DOHH2 (cell line): Measurements from ENCODE around the gene DTX4.
A peak's percentile ranks its signal among the peaks of the same experiment; 100 is the strongest.

ENCODE experiments used
- H3F3A ChIP-seq: fragments of 200-600 bp; sonication (generic), shearing (Covaris generic); 2 replicates; pipeline ENCODE4 v1.6.0; 2016; ENCODE audit warnings: antibody characterized with exemption, mild to moderate bottlenecking; ENCODE audit not compliant: control insufficient read depth, insufficient read depth
- H3K27ac ChIP-seq: fragments of 200-600 bp; sonication (generic); 2 replicates; pipeline ENCODE4 v1.5.1; 2014; ENCODE audit warnings: low read depth, mild to moderate bottlenecking, low read length, moderate library complexity
- H3K27me3 ChIP-seq: fragments of 200-600 bp; sonication (generic); 2 replicates; pipeline ENCODE4 v1.6.1; 2014; ENCODE audit warnings: mild to moderate bottlenecking, low read length, mixed read lengths; ENCODE audit not compliant: control insufficient read depth
- H3K36me3 ChIP-seq: fragments of 200-600 bp; sonication (generic); 2 replicates; pipeline ENCODE4 v1.6.1; 2014; ENCODE audit warnings: mild to moderate bottlenecking, low read length, moderate library complexity, mixed read lengths; ENCODE audit not compliant: control insufficient read depth
- H3K4me1 ChIP-seq: fragments of 200-600 bp; sonication (generic); 2 replicates; pipeline ENCODE4 v1.6.1; 2014; ENCODE audit warnings: mild to moderate bottlenecking, low read length, mixed read lengths; ENCODE audit not compliant: control insufficient read depth
- H3K4me2 ChIP-seq: fragments of 200-600 bp; sonication (generic); 2 replicates; pipeline ENCODE4 v1.6.0; 2014; ENCODE audit warnings: mild to moderate bottlenecking, low read length, moderate library complexity
- H3K4me3 ChIP-seq: fragments of 200-600 bp; sonication (generic); 2 replicates; pipeline ENCODE4 v1.5.1; 2014; ENCODE audit warnings: mild to moderate bottlenecking, low read length, mixed read lengths
- H3K79me2 ChIP-seq: fragments of 200-600 bp; sonication (generic); 2 replicates; pipeline ENCODE4 v1.6.1; 2014; ENCODE audit warnings: mild to moderate bottlenecking, low read length, mixed read lengths; ENCODE audit not compliant: control insufficient read depth
- H3K9me2 ChIP-seq: fragments of 200-600 bp; sonication (generic); replicated peaks from 2 replicates; pipeline ENCODE4 v1.6.1; 2014; ENCODE audit warnings: mild to moderate bottlenecking, low read length, mixed read lengths; ENCODE audit not compliant: control insufficient read depth
- H3K9me3 ChIP-seq: fragments of 200-600 bp; sonication (generic); 2 replicates; pipeline ENCODE4 v1.6.1; 2014; ENCODE audit warnings: antibody characterized with exemption, low read length, mixed read lengths; ENCODE audit not compliant: control insufficient read depth, insufficient read depth
- H4K20me1 ChIP-seq: fragments of 200-600 bp; sonication (generic); 2 replicates; pipeline ENCODE4 v1.6.0; 2014; ENCODE audit warnings: low read depth, mild to moderate bottlenecking, antibody characterized with exemption, low read length, moderate library complexity; ENCODE audit not compliant: control insufficient read depth, insufficient read depth
- CTCF ChIP-seq: fragments of 200-600 bp; sonication (generic); IDR thresholded peaks from one replicate; pipeline ENCODE4 v1.5.1; 2014; ENCODE audit warnings: antibody characterized with exemption, mild to moderate bottlenecking, low read depth, low read length; ENCODE audit not compliant: poor library complexity, severe bottlenecking
- EZH2phosphoT487 ChIP-seq: fragments of 200-600 bp; sonication (generic); IDR thresholded peaks from 2 replicates; pipeline ENCODE4 v1.6.1; 2017; ENCODE audit warnings: borderline replicate concordance, mild to moderate bottlenecking, antibody characterized with exemption, low read length, moderate library complexity, mixed read lengths

DTX4 gene

GRCh38 chr11:59185386-59185945 lies 13.5 kb downstream of the DTX4 start:
- Histone ChIP-seq H3K9me3 (no peaks in the 10 kb centered on the region), H3F3A (no peaks in the 10 kb centered on the region), H3K27ac (no peak overlapping the region), H3K79me2 (no peaks in the 10 kb centered on the region), H3K4me3 (no peak overlapping the region), H3K4me1 (no peaks in the 10 kb centered on the region), H3K9me2 (no peaks in the 10 kb centered on the region), H3K4me2 (no peak overlapping the region), H3K27me3 (no peaks in the 10 kb centered on the region), H4K20me1 (no peaks in the 10 kb centered on the region), H3K36me3 (no peaks in the 10 kb centered on the region)
- TF ChIP-seq CTCF (no peak), EZH2phosphoT487 (no peak)

- no peaks in the 10 kb centered on the region for H3K9me2 ChIP-seq
- H3K4me1 ChIP-seq = no peaks in the 10 kb centered on the region
- H4K20me1 ChIP-seq = no peaks in the 10 kb centered on the region
- no peaks in the 10 kb centered on the region for H3K36me3 ChIP-seq
- no peaks in the 10 kb centered on the region for H3F3A ChIP-seq
- no peak overlapping the region for H3K4me2 ChIP-seq
- no peak overlapping the region for H3K4me3 ChIP-seq
- H3K27ac ChIP-seq = no peak overlapping the region
- H3K79me2 ChIP-seq = no peaks in the 10 kb centered on the region
- peak; percentile 94 for TF ChIP-seq CTCF
- no peak for TF ChIP-seq EZH2phosphoT487
- H3K9me3 ChIP-seq = no peaks in the 10 kb centered on the region
- H3K27me3 ChIP-seq = no peaks in the 10 kb centered on the region
Observed at GRCh38 chr11:59186130-59186594, 14.2 kb downstream of the DTX4 start.

- Histone ChIP-seq H3K9me3 (no peaks in the 10 kb centered on the region), H3K9me2 (no peaks in the 10 kb centered on the region), H3F3A (no peaks in the 10 kb centered on the region), H3K79me2 (no peaks in the 10 kb centered on the region), H4K20me1 (no peaks in the 10 kb centered on the region), H3K4me3 (no peak overlapping the region), H3K4me1 (no peaks in the 10 kb centered on the region), H3K27ac (no peak overlapping the region), H3K4me2 (no peak overlapping the region), H3K27me3 (no peaks in the 10 kb centered on the region), H3K36me3 (no peaks in the 10 kb centered on the region)
- TF ChIP-seq CTCF (no peak), EZH2phosphoT487 (no peak)
Observed at GRCh38 chr11:59187035-59187434, 15.1 kb downstream of the DTX4 start.
